ENCODE measurements around the gene CAND1.

Gene CAND1

DNA sequence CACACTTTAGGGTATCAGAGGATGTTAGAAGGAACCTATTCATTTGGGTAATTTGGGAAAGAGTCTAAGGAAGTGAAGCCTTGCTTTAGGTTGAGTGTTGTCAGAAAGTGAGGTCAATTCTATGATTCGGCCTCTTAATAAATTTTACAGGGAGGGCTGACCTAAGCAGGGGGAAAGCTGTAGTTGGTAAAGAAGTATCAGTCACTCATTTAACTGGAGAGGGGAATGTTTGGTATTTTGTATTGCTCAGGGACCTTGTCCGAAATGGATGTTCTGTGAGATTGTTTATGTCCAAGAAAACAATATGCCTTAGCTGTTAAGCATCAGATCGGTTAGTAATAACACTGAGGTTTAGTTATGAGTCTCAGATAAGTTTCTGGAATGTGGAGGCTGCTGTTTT lies 7.3 kb downstream of the CAND1 start:
- H2AFZ ChIP-seq (ENCODE audit: low read length), result no peak overlapping the region
- H3K79me2 ChIP-seq (ENCODE audit: insufficient read depth, low read length), result peaks cover 100% of the 10 kb centered on the region
- H3K4me1 ChIP-seq (ENCODE audit: insufficient read depth, low read length, severe bottlenecking), result peaks cover 28% of the 10 kb centered on the region
- TF ChIP-seq, protein P1, sequence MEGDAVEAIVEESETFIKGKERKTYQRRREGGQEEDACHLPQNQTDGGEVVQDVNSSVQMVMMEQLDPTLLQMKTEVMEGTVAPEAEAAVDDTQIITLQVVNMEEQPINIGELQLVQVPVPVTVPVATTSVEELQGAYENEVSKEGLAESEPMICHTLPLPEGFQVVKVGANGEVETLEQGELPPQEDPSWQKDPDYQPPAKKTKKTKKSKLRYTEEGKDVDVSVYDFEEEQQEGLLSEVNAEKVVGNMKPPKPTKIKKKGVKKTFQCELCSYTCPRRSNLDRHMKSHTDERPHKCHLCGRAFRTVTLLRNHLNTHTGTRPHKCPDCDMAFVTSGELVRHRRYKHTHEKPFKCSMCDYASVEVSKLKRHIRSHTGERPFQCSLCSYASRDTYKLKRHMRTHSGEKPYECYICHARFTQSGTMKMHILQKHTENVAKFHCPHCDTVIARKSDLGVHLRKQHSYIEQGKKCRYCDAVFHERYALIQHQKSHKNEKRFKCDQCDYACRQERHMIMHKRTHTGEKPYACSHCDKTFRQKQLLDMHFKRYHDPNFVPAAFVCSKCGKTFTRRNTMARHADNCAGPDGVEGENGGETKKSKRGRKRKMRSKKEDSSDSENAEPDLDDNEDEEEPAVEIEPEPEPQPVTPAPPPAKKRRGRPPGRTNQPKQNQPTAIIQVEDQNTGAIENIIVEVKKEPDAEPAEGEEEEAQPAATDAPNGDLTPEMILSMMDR (IDR thresholded peaks at IDR 0.05; ENCODE audit: low read length), result no peak
- TF ChIP-seq EZH2 (IDR thresholded peaks at IDR 0.05; ENCODE audit: borderline replicate concordance, low read length), result no peak
- no peaks in the 10 kb centered on the region for H3F3A ChIP-seq (ENCODE audit: insufficient read depth, low read length)
- no peak overlapping the region for H3K4me2 ChIP-seq (ENCODE audit: low read length)
- H3K9ac ChIP-seq (ENCODE audit: low read length), result no peak overlapping the region
- H4K20me1 ChIP-seq (ENCODE audit: insufficient read depth, low read length), result peaks cover 5% of the 10 kb centered on the region
- no peaks in the 10 kb centered on the region for H3K27me3 ChIP-seq (ENCODE audit: insufficient read depth, low read length)
- H3K9me2 ChIP-seq (ENCODE audit: low read depth, low read length), result no peaks in the 10 kb centered on the region
- H3K9me3 ChIP-seq (ENCODE audit: low read length), result no peaks in the 10 kb centered on the region
- H3K4me3 ChIP-seq (ENCODE audit: low read depth, low read length, poor library complexity, severe bottlenecking), result no peak overlapping the region
- H3K36me3 ChIP-seq (ENCODE audit: insufficient read depth, low read length), result peaks cover 53% of the 10 kb centered on the region
- no peak overlapping the region for H3K27ac ChIP-seq (ENCODE audit: low read depth, low read length, poor library complexity, severe bottlenecking)

DNA sequence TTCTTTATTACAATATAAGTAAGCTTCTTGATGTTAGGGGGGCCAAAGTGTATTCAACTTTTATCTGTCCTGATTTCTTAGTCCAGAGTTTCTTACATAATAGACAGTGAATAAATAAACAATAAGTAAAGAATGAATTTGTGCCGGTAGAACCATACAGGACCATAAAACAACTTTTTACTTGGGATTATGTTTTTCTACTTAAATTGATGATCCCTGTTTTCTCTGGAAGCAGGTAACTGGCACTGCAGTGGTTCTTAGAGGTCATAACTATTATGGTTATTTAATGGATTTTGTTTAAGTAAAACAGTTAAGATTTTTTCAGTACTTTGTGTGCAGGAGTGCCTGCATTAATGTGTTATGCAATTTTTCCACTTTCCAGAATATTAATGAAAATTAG lies 10.5 kb downstream of the CAND1 start:
- H3K79me2 ChIP-seq (ENCODE audit: insufficient read depth, low read length), result peaks cover 93% of the 10 kb centered on the region
- H3K9ac ChIP-seq (ENCODE audit: low read length), result no peak overlapping the region
- H3K36me3 ChIP-seq (ENCODE audit: insufficient read depth, low read length), result peaks cover 69% of the 10 kb centered on the region
- TF ChIP-seq, protein P1 (IDR thresholded peaks at IDR 0.05; ENCODE audit: low read length), result no peak
- H3K9me2 ChIP-seq (ENCODE audit: low read depth, low read length), result no peaks in the 10 kb centered on the region
- no peak overlapping the region for H3K4me2 ChIP-seq (ENCODE audit: low read length)
- no peak overlapping the region for H3K27ac ChIP-seq (ENCODE audit: low read depth, low read length, poor library complexity, severe bottlenecking)
- H2AFZ ChIP-seq (ENCODE audit: low read length), result no peak overlapping the region
- H3K4me3 ChIP-seq (ENCODE audit: low read depth, low read length, poor library complexity, severe bottlenecking), result no peak overlapping the region
- H3K4me1 ChIP-seq (ENCODE audit: insufficient read depth, low read length, severe bottlenecking), result no peaks in the 10 kb centered on the region
- H3F3A ChIP-seq (ENCODE audit: insufficient read depth, low read length), result no peaks in the 10 kb centered on the region
- H3K9me3 ChIP-seq (ENCODE audit: low read length), result no peaks in the 10 kb centered on the region
- H4K20me1 ChIP-seq (ENCODE audit: insufficient read depth, low read length), result peaks cover 6% of the 10 kb centered on the region
- H3K27me3 ChIP-seq (ENCODE audit: insufficient read depth, low read length), result no peaks in the 10 kb centered on the region

DNA sequence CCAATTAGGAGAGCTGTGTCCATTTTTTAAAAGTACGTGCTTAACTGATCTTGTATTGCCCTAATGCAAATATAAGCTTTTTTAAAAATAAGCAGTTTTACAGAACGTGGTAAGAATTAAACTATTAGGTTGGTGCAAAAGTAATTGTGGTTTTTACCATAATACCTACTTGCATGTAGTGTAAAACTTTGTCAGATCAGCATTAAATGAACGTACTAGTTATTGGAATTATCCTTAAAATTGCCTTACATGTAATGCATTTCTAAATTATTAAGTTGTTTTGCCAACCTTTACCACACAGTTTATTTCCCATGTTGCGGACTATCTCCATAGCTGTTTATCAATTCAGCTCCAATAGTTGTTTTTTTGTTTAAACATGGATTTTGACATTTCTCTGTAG lies 10.9 kb downstream of the CAND1 start:
- Histone ChIP-seq H3K9me2 (ENCODE audit: low read depth, low read length) (no peaks in the 10 kb centered on the region), H3K36me3 (ENCODE audit: insufficient read depth, low read length) (peaks cover 69% of the 10 kb centered on the region), H3K27ac (ENCODE audit: low read depth, low read length, poor library complexity, severe bottlenecking) (no peak overlapping the region), H4K20me1 (ENCODE audit: insufficient read depth, low read length) (peaks cover 6% of the 10 kb centered on the region), H3K9ac (ENCODE audit: low read length) (no peak overlapping the region), H3K79me2 (ENCODE audit: insufficient read depth, low read length) (peaks cover 93% of the 10 kb centered on the region), H3K4me2 (ENCODE audit: low read length) (no peak overlapping the region), H2AFZ (ENCODE audit: low read length) (no peak overlapping the region), H3F3A (ENCODE audit: insufficient read depth, low read length) (no peaks in the 10 kb centered on the region), H3K9me3 (ENCODE audit: low read length) (no peaks in the 10 kb centered on the region), H3K27me3 (ENCODE audit: insufficient read depth, low read length) (no peaks in the 10 kb centered on the region), H3K4me1 (ENCODE audit: insufficient read depth, low read length, severe bottlenecking) (no peaks in the 10 kb centered on the region), H3K4me3 (ENCODE audit: low read depth, low read length, poor library complexity, severe bottlenecking) (no peak overlapping the region)
- TF ChIP-seq, protein P1 (IDR thresholded peaks at IDR 0.05; ENCODE audit: low read length), result no peak
- TF ChIP-seq EZH2 (IDR thresholded peaks at IDR 0.05; ENCODE audit: borderline replicate concordance, low read length), result no peak

Measured in OCI-LY1 (cell line).